Transverse colon (tissue), 4 donors: Measurements from ENCODE around the gene GALNT1.

Experiments
- CTCF ChIP-seq, 5 experiments: fragments of 200-600 bp in 3 of 5; fragments of 450-650 bp in 2 of 5; sonication (generic) in 3 of 5; IDR thresholded peaks; 1 replicate in 2 of 5; 2 replicates in 3 of 5; pipeline ENCODE4 v1.5.1; 2016 to 2017; ENCODE audit warnings: antibody characterized with exemption in 5 of 5, inconsistent platforms in 3 of 5, mild to moderate bottlenecking in 2 of 5, moderate library complexity in 1 of 5
- EP300 ChIP-seq: sonication (generic); formaldehyde crosslinking; IDR thresholded peaks from one replicate; pipeline ENCODE4 v1.6.1; 2017; ENCODE audit warnings: antibody characterized with exemption, low read depth
- POLR2A ChIP-seq: fragments of 450-650 bp; IDR thresholded peaks from one replicate; pipeline ENCODE4 v1.6.1; 2016; ENCODE audit warnings: antibody characterized with exemption, mild to moderate bottlenecking, moderate library complexity
- POLR2AphosphoS5 ChIP-seq, 3 donors: sonication (generic); formaldehyde crosslinking; IDR thresholded peaks; one replicate each; pipeline ENCODE4 v1.6.1; 2016; ENCODE audit warnings: antibody characterized with exemption in 3 of 3

GRCh38 chr18:35671966-35672603 lies 90.5 kb downstream of the GALNT1 start:
- TF ChIP-seq POLR2AphosphoS5 (IDR thresholded peaks at IDR 0.05) (no peak), CTCF (IDR thresholded peaks at IDR 0.05) (no peak), EP300 (no peak), POLR2A (no peak)
